ENCODE results near the gene P4HB. TPM values are rescaled to one million over a fixed set of nuclear protein-coding genes. Genes with fewer than 3 reads are reported as not detected.
"Not testable (repeated sequence)": the region's sequence is repeated elsewhere in the genome, so short reads cannot be mapped to it uniquely, and the experiment has no call there.

The P4HB gene
- total RNA-seq, 1 donor from 2014 or later = 462 TPM

DNA sequence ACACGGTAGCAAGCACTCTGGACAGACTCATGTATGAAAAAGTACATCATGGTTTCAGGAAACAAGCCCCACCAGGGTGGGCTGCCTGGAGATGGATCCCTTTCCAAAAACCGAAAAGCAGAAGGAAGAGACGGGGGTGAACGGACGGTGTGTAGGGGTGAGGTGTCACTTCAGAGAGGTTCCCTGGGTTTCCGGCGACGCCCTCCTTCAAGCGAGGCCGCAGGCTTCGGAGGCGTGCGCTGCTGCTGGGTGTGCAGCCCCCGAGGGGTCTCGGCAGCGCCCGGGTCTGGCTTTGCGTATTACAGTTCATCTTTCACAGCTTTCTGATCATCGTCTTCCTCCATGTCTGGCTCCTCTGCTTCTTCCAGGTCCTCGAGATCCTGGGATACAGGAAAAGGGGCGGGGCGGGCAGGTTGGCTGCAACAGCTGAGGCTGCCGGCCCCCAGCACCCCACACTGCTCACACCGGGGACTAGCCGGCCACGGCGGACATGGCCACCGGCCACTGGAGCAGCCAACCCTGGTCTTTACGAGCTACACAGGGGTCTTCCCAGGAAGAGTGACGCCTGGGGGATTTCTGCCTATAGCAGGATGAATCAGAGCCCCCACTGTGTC, 16.5 kb downstream of the P4HB start:
- Histone ChIP-seq H3K4me3 (no peak overlapping the region), H3K27ac (no peak overlapping the region), H3K9me3 (no peaks in the 10 kb centered on the region), H3K36me3 (peaks cover 65% of the 10 kb centered on the region), H3K4me1 (no peaks in the 10 kb centered on the region), H3K27me3 (no peaks in the 10 kb centered on the region)
- intact Hi-C loops (cut with DNase I) = no loop called here
- ATAC-seq (no peak), DNase-seq (no peak)
- no peak for TF ChIP-seq CTCF (IDR thresholded peaks at IDR 0.05)

DNA sequence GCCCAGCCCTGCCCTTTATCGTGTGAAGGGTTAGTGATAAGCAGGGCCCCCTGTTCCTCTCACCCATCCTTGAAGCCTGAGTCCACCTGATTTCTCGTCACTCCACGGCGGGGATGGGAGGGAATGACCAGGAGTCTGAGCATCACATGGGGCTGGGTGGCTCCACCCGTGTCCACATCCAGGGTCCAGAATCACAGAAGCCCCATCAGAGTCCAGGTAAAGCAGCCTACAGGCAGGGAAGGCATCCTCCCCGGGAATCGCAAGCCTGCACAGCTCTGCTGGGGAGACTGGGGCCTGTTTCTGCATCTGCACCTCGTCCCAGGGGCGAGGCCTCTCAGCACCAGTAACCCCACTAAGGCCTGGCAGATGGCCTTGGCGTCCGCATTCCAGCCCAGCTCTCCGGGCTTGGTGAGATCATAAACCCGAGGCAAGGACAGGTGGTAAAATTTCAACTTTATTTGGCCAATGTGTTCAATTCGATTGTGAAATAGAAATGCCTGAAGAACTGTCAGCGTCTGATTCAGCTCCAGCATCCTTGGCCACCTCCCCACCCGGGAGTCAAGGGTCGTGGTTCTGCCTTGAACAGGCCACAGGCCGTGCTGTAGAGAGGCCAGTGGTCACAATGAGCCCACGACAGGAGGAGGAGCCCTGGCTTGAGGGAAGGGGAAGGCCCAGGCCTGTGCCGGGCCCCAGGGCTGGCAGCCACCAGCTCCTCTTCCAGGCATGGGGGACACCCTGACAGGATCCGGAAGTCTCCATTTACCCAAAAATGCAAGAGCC, 17.4 kb downstream of the P4HB start:
- Histone ChIP-seq H3K27ac (no peak overlapping the region), H3K36me3 (peaks cover 57% of the 10 kb centered on the region), H3K27me3 (no peaks in the 10 kb centered on the region), H3K4me3 (no peak overlapping the region), H3K4me1 (no peaks in the 10 kb centered on the region), H3K9me3 (no peaks in the 10 kb centered on the region)
- ATAC-seq = peak; percentile 21
- intact Hi-C loops (cut with DNase I) = no loop called here
- DNase-seq = no peak
- no peak for TF ChIP-seq CTCF (IDR thresholded peaks at IDR 0.05)

DNA sequence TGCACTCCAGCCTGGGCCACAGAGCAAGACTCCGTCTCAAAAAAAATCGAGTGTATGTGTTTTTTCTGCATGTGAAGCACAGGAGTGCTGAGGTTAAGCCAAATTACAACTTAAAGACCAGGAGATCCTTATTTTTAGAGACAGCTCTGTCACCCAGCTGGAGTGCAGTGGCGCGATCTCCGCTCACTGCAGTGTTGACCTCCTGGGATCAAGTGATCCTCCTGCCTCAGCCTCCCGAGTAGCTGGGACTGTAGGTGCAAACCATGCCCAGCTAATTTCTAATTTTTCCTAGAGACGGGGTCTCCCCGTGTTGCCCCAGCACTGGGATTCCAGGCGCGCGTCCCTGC, 18.0 kb downstream of the P4HB start:
- Histone ChIP-seq H3K4me1 (no peaks in the 10 kb centered on the region), H3K27me3 (no peaks in the 10 kb centered on the region), H3K27ac (no peak overlapping the region), H3K9me3 (no peaks in the 10 kb centered on the region), H3K36me3 (peaks cover 51% of the 10 kb centered on the region), H3K4me3 (no peak overlapping the region)
- TF ChIP-seq CTCF (IDR thresholded peaks at IDR 0.05) = no peak
- no peak for ATAC-seq
- intact Hi-C loops (cut with DNase I) = no loop called here
- no peak for DNase-seq

GRCh38 chr17:81841866-81842265, 18.5 kb downstream of the P4HB start:
- no peaks in the 10 kb centered on the region for H3K9me3 ChIP-seq
- intact Hi-C loops (cut with DNase I) = no loop called here
- TF ChIP-seq CTCF (IDR thresholded peaks at IDR 0.05) = no peak
- H3K27ac ChIP-seq = no peak overlapping the region
- no peaks in the 10 kb centered on the region for H3K4me1 ChIP-seq
- ATAC-seq (no peak), DNase-seq (no peak)
- H3K4me3 ChIP-seq = no peak overlapping the region
- no peaks in the 10 kb centered on the region for H3K27me3 ChIP-seq
- H3K36me3 ChIP-seq = peaks cover 47% of the 10 kb centered on the region

GRCh38 chr17:81840826-81841778, 19.2 kb downstream of the P4HB start:
- H3K9me3 ChIP-seq = no peaks in the 10 kb centered on the region
- no peak overlapping the region for H3K4me3 ChIP-seq
- H3K27me3 ChIP-seq = no peaks in the 10 kb centered on the region
- no peak overlapping the region for H3K27ac ChIP-seq
- peaks cover 39% of the 10 kb centered on the region for H3K36me3 ChIP-seq
- no peaks in the 10 kb centered on the region for H3K4me1 ChIP-seq
- DNase-seq (no peak), ATAC-seq (peak; percentile 64)
- no peak for TF ChIP-seq CTCF (IDR thresholded peaks at IDR 0.05)
- intact Hi-C loops (cut with DNase I) = no loop called here

DNA sequence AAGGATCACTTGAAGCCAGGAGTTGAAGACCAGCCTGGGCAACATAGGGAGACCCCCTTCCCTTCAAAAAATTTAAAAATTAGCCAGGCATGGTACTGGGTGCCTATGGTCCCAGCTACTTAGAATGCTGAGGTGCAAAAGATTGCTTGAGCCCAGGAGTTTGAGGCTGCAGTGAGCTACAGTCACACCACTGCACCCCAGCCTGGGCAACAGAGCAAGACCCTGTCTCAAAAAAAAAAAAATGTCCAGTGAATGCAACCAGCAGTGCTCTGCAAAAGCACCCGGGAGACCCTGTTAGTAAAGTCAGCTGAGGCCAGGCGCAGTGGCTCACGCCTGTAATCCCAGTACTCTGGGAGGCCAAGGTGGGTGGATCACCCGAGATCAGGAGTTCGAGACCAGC, 20.3 kb downstream of the P4HB start:
- H3K36me3 ChIP-seq = peaks cover 29% of the 10 kb centered on the region
- intact Hi-C loops (cut with DNase I); DNase-seq; H3K4me3 ChIP-seq; H3K27me3 ChIP-seq; H3K4me1 ChIP-seq; ATAC-seq; H3K9me3 ChIP-seq; H3K27ac ChIP-seq: not testable (repeated sequence)
